ENCODE data around the gene MTMR10.

Gene MTMR10

DNA sequence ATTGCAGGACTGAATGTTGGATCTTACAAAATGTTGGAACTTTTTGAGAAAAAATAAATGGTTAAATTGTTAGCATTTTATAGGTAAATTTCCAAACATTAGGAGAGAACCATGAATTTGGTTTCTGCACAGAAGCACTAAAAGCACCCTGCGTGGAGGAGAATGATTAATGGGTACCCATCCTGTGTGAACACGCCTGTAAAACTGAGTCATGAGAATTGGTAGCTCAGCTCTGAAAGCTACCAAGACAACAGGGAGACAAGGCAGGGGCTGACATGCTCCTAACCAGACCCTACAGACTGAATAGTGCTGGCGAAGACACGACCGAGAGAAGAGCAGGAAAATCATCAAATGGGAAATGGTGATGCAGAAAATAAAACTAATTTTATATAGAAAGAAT is 32.4 kb upstream of the MTMR10 start:
- no peak for DNase-seq (ENCODE audit: low read depth)
- H3K4me3 ChIP-seq (ENCODE audit: low read length) = no peak overlapping the region

DNA sequence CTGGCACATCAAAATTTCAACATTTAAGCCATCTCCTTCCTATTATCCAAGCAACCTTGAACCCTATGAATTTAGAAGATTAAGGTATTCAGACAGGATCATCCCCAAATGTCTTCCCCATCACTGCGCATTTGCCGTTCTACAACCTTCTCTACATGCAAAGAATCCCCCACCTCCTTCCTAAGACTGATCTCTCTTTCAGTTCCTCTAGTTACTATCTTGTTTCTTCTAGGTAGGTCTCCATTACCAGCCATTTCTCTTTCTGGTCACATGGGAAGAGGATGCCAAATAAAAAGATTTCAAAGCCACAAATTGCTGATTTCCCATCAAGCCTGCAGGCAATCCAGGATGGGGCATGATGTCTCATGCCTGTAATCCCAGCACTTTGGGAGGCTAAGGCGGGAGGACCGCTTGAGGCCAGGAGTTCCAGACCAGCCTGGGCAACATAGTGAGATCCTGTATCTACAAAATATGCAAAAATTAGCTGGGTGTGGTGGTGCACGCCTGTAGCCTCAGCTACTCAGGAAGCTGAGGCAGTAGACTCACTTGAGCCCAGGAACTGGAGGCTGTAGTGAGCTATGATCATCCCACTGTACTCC is 29.7 kb upstream of the MTMR10 start:
- DNase-seq (ENCODE audit: low read depth) = no peak
- no peak overlapping the region for H3K4me3 ChIP-seq (ENCODE audit: low read length)
- TF ChIP-seq, protein P1, sequence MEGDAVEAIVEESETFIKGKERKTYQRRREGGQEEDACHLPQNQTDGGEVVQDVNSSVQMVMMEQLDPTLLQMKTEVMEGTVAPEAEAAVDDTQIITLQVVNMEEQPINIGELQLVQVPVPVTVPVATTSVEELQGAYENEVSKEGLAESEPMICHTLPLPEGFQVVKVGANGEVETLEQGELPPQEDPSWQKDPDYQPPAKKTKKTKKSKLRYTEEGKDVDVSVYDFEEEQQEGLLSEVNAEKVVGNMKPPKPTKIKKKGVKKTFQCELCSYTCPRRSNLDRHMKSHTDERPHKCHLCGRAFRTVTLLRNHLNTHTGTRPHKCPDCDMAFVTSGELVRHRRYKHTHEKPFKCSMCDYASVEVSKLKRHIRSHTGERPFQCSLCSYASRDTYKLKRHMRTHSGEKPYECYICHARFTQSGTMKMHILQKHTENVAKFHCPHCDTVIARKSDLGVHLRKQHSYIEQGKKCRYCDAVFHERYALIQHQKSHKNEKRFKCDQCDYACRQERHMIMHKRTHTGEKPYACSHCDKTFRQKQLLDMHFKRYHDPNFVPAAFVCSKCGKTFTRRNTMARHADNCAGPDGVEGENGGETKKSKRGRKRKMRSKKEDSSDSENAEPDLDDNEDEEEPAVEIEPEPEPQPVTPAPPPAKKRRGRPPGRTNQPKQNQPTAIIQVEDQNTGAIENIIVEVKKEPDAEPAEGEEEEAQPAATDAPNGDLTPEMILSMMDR (conservative IDR thresholded peaks at IDR 0.05; ENCODE audit: low read length) = no peak

More for the DNA sequence above, 32.4 kb upstream of the MTMR10 start:
- TF ChIP-seq, protein P1 (conservative IDR thresholded peaks at IDR 0.05; ENCODE audit: low read length) = no peak

DNA sequence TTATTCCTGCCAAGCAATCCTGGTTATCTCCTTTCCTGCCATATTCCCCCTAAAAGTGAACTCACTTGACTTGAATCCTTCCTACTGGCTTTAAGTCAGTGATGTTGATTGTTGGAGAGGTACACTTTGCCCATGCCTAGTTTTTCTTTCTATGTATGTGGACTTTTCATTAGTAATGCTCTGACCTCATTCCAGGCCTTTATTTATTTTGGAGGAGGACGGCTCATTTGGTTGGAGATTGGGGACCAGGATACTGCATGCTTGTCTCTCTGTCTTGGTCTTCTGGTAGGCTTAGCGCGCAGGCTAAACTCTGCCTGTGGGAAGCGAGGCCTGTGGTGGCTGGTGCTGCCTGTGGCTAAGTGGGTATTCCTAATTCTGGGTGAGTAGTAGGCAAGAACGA is 29.1 kb upstream of the MTMR10 start:
- TF ChIP-seq, protein P1 (conservative IDR thresholded peaks at IDR 0.05; ENCODE audit: low read length) = no peak
- H3K4me3 ChIP-seq (ENCODE audit: low read length) = no peak overlapping the region
- DNase-seq (ENCODE audit: low read depth) = no peak

DNA sequence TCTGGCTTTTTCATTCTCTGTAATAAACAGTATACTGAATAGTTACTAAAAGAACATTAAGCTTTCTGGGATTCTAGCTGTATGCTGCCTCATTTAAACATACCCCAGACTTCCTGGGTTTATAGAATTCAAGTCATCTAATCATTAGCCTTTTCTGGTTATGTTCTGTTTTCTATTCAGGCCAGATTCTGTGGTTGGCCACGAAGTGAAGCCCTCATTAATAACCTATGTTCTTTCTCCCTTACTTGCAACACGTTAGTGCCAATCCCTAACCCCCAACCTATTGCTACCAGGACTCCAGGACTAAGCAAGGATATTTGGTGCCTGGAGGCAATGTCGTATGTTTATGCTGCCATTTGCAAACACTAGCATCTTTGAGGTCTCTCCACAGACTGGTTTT is 28.6 kb upstream of the MTMR10 start:
- TF ChIP-seq, protein P1 (conservative IDR thresholded peaks at IDR 0.05; ENCODE audit: low read length) = no peak
- DNase-seq (ENCODE audit: low read depth) = no peak
- H3K4me3 ChIP-seq (ENCODE audit: low read length) = no peak overlapping the region

GRCh38 chr15:31017311-31017710 is 25.9 kb upstream of the MTMR10 start:
- no peak for DNase-seq (ENCODE audit: low read depth)
- TF ChIP-seq, protein P1 (conservative IDR thresholded peaks at IDR 0.05; ENCODE audit: low read length) = no peak

GRCh38 chr15:31016446-31016915 is 25.1 kb upstream of the MTMR10 start:
- TF ChIP-seq, protein P1 (conservative IDR thresholded peaks at IDR 0.05; ENCODE audit: low read length) = no peak
- H3K4me3 ChIP-seq (ENCODE audit: low read length) = no peak overlapping the region
- peak; percentile 93 for DNase-seq (ENCODE audit: low read depth)

More at GRCh38 chr15:31017311-31017710, 25.9 kb upstream of the MTMR10 start:
- no peak overlapping the region for H3K4me3 ChIP-seq (ENCODE audit: low read length)

GRCh38 chr15:31014608-31014925 is 23.1 kb upstream of the MTMR10 start:
- no peak for DNase-seq (ENCODE audit: low read depth)
- TF ChIP-seq, protein P1 (conservative IDR thresholded peaks at IDR 0.05; ENCODE audit: low read length) = no peak
- no peak overlapping the region for H3K4me3 ChIP-seq (ENCODE audit: low read length)

All from AG10803 (cell line).